ENCODE data around the gene GPATCH8.
A peak's percentile ranks its signal among the peaks of the same experiment; 100 is the strongest.

GPATCH8 gene

DNA sequence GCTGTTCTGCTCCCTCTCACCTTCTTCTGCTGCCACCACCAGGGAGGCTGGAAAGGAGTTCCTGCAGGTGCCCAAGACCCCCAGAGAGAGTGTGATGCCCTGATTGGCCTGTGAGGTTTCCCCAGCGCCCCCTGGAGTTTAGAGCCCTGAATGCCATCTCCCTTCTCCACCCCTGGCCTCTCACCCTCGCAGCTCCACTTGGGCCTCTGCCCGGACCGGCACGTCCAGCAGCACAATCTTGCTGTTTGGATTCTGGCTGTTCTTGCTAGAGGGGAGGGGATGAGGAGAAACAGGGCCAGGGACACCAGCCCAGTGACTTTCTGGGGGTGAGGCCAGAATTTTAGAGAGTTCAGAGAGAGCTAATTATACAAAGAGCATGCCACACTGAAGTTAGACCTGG, 127.1 kb downstream of the GPATCH8 start:
- peak; percentile 74 for ATAC-seq

DNA sequence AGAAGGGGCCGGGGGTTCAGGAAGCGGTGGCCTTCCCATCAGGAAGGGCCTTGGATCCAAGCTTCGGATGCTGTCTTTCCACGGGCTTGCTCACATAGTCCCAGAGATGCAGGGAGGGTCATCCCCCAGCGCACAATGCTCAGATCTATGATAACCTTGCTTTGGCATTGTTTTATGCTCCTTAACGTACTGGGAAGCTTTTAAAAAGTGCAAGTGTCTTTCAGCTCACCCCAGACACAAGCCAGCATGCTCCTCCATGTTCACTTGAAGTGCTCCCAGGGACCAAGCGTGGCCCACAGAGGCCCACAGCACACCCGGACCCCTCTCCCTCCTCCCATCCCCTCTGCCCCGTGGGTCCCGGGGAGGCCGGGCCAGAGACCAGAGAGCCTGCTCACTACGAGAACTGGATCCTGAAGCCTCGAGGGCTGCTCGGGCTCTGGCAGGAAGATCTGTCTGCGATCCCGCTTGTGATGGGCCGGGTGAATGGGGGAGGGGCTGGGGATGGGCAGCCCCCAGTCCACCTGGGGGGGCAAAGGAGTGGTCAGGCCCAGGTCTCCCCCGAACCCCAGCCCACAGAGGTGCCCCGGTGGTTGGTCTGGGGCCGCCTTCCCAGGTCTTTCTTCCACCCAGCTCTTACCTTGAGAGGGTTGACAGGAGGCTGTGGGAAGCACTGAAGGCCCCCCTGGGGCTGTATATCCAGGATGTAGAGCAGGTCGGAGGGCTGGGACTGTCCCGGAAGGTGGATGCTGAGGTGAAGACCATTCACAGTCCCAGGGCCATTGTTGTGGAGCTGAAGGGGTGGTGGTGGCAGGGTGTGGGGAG, 127.8 kb downstream of the GPATCH8 start:
- peak; percentile 15; the same call in 2 of the 3 replicates for ATAC-seq
- TF ChIP-seq ZNF565 (CRISPR knock-in tag; conservative IDR thresholded peaks at IDR 0.05; ENCODE audit: low read depth) = no peak
- no peak for TF ChIP-seq ARNTL (CRISPR knock-in tag; IDR thresholded peaks at IDR 0.05; ENCODE audit: borderline replicate concordance, low read depth)
- TF ChIP-seq, protein P1, sequence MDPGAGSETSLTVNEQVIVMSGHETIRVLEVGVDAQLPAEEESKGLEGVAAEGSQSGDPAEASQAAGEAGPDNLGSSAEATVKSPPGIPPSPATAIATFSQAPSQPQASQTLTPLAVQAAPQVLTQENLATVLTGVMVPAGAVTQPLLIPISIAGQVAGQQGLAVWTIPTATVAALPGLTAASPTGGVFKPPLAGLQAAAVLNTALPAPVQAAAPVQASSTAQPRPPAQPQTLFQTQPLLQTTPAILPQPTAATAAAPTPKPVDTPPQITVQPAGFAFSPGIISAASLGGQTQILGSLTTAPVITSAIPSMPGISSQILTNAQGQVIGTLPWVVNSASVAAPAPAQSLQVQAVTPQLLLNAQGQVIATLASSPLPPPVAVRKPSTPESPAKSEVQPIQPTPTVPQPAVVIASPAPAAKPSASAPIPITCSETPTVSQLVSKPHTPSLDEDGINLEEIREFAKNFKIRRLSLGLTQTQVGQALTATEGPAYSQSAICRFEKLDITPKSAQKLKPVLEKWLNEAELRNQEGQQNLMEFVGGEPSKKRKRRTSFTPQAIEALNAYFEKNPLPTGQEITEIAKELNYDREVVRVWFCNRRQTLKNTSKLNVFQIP (CRISPR knock-in tag; IDR thresholded peaks at IDR 0.05; ENCODE audit: borderline replicate concordance, low read depth) = no peak
- TF ChIP-seq PPARA (CRISPR knock-in tag; IDR thresholded peaks at IDR 0.05; ENCODE audit: borderline replicate concordance) = no peak
- TF ChIP-seq, protein P2, sequence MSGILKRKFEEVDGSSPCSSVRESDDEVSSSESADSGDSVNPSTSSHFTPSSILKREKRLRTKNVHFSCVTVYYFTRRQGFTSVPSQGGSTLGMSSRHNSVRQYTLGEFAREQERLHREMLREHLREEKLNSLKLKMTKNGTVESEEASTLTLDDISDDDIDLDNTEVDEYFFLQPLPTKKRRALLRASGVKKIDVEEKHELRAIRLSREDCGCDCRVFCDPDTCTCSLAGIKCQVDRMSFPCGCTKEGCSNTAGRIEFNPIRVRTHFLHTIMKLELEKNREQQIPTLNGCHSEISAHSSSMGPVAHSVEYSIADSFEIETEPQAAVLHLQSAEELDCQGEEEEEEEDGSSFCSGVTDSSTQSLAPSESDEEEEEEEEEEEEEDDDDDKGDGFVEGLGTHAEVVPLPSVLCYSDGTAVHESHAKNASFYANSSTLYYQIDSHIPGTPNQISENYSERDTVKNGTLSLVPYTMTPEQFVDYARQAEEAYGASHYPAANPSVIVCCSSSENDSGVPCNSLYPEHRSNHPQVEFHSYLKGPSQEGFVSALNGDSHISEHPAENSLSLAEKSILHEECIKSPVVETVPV (CRISPR knock-in tag; IDR thresholded peaks at IDR 0.05) = no peak
- no peak for TF ChIP-seq OSR1 (CRISPR knock-in tag; IDR thresholded peaks at IDR 0.05)
- no peak for TF ChIP-seq ZNF70 (CRISPR knock-in tag; IDR thresholded peaks at IDR 0.05)

More for the DNA sequence above, 127.1 kb downstream of the GPATCH8 start:
- no peak for TF ChIP-seq OSR1 (CRISPR knock-in tag; IDR thresholded peaks at IDR 0.05)
- TF ChIP-seq, protein P3, sequence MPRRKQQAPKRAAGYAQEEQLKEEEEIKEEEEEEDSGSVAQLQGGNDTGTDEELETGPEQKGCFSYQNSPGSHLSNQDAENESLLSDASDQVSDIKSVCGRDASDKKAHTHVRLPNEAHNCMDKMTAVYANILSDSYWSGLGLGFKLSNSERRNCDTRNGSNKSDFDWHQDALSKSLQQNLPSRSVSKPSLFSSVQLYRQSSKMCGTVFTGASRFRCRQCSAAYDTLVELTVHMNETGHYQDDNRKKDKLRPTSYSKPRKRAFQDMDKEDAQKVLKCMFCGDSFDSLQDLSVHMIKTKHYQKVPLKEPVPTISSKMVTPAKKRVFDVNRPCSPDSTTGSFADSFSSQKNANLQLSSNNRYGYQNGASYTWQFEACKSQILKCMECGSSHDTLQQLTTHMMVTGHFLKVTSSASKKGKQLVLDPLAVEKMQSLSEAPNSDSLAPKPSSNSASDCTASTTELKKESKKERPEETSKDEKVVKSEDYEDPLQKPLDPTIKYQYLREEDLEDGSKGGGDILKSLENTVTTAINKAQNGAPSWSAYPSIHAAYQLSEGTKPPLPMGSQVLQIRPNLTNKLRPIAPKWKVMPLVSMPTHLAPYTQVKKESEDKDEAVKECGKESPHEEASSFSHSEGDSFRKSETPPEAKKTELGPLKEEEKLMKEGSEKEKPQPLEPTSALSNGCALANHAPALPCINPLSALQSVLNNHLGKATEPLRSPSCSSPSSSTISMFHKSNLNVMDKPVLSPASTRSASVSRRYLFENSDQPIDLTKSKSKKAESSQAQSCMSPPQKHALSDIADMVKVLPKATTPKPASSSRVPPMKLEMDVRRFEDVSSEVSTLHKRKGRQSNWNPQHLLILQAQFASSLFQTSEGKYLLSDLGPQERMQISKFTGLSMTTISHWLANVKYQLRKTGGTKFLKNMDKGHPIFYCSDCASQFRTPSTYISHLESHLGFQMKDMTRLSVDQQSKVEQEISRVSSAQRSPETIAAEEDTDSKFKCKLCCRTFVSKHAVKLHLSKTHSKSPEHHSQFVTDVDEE (CRISPR knock-in tag; IDR thresholded peaks at IDR 0.05) = no peak
- TF ChIP-seq, protein P4, sequence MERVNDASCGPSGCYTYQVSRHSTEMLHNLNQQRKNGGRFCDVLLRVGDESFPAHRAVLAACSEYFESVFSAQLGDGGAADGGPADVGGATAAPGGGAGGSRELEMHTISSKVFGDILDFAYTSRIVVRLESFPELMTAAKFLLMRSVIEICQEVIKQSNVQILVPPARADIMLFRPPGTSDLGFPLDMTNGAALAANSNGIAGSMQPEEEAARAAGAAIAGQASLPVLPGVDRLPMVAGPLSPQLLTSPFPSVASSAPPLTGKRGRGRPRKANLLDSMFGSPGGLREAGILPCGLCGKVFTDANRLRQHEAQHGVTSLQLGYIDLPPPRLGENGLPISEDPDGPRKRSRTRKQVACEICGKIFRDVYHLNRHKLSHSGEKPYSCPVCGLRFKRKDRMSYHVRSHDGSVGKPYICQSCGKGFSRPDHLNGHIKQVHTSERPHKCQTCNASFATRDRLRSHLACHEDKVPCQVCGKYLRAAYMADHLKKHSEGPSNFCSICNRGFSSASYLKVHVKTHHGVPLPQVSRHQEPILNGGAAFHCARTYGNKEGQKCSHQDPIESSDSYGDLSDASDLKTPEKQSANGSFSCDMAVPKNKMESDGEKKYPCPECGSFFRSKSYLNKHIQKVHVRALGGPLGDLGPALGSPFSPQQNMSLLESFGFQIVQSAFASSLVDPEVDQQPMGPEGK (CRISPR knock-in tag; IDR thresholded peaks at IDR 0.05; ENCODE audit: borderline replicate concordance) = no peak
- no peak for TF ChIP-seq GLIS3 (CRISPR knock-in tag; IDR thresholded peaks at IDR 0.05)
- no peak for TF ChIP-seq SNAI2 (CRISPR knock-in tag; IDR thresholded peaks at IDR 0.05)
- no peak for TF ChIP-seq ZNF70 (CRISPR knock-in tag; IDR thresholded peaks at IDR 0.05)
- no peak for TF ChIP-seq CSDC2 (CRISPR knock-in tag; IDR thresholded peaks at IDR 0.05)
- no peak for TF ChIP-seq PPARA (CRISPR knock-in tag; IDR thresholded peaks at IDR 0.05; ENCODE audit: borderline replicate concordance)
- no peak for TF ChIP-seq ZNF565 (CRISPR knock-in tag; conservative IDR thresholded peaks at IDR 0.05; ENCODE audit: low read depth)
- TF ChIP-seq ZFP3 (CRISPR knock-in tag; IDR thresholded peaks at IDR 0.05) = no peak
- TF ChIP-seq, protein P2 (CRISPR knock-in tag; IDR thresholded peaks at IDR 0.05) = no peak
- TF ChIP-seq ZFP30 (CRISPR knock-in tag; IDR thresholded peaks at IDR 0.05) = no peak

DNA sequence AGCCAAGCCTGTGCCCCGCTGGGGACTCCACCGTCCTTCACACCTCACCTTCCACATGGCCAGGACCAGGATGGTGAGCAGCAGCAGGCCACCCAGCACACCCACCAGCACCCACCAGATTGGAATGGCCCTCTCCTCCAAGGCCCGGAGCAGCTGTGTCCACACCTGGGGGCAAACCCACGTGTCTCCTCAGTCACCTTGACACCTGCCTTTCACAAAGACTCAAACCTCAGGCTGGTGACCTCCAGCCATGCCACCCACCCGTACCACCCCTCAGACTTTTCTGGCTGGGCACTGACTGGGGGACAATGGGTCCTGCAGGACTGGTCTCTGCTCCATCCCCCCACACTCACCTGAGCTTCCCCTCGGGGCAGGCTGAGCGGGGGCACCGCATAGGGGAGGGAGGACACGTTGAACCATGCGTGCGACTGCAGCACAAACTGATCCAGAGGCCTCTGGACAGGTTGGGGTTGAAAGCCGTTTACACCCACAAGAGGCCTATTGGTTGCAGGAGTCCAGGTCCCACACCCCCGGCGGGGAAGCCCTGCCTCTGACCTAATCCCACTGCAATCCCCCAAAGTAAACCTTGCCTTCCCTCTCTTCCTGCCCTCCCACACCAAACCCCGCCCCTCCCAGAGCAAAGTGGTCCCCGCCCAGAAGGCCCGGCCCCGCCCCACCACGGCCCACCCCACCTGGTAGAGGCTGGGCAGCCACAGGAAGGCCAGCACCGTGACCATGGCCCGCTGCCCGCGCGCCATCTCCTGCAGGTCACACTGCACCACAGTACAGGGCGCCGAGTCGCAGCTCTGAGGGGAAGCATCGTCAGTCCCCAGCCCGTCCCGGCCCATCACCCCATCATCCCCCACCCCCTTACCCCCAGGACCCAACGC, 128.7 kb downstream of the GPATCH8 start:
- ATAC-seq = no peak
- no peak for TF ChIP-seq SNAI2 (CRISPR knock-in tag; IDR thresholded peaks at IDR 0.05)
- TF ChIP-seq, protein P3 (CRISPR knock-in tag; IDR thresholded peaks at IDR 0.05) = no peak
- TF ChIP-seq ZNF70 (CRISPR knock-in tag; IDR thresholded peaks at IDR 0.05) = no peak
- TF ChIP-seq ZFP3 (CRISPR knock-in tag; IDR thresholded peaks at IDR 0.05) = no peak
- TF ChIP-seq CSDC2 (CRISPR knock-in tag; IDR thresholded peaks at IDR 0.05) = no peak
- no peak for TF ChIP-seq BACH2 (CRISPR knock-in tag; IDR thresholded peaks at IDR 0.05; ENCODE audit: borderline replicate concordance)
- TF ChIP-seq, protein P5, sequence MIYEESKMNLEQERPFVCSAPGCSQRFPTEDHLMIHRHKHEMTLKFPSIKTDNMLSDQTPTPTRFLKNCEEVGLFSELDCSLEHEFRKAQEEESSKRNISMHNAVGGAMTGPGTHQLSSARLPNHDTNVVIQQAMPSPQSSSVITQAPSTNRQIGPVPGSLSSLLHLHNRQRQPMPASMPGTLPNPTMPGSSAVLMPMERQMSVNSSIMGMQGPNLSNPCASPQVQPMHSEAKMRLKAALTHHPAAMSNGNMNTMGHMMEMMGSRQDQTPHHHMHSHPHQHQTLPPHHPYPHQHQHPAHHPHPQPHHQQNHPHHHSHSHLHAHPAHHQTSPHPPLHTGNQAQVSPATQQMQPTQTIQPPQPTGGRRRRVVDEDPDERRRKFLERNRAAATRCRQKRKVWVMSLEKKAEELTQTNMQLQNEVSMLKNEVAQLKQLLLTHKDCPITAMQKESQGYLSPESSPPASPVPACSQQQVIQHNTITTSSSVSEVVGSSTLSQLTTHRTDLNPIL (CRISPR knock-in tag; IDR thresholded peaks at IDR 0.05; ENCODE audit: low read depth) = no peak
- TF ChIP-seq, protein P2 (CRISPR knock-in tag; IDR thresholded peaks at IDR 0.05) = no peak
- no peak for TF ChIP-seq ZNF8 (CRISPR knock-in tag; IDR thresholded peaks at IDR 0.05)
- TF ChIP-seq PPARA (CRISPR knock-in tag; IDR thresholded peaks at IDR 0.05; ENCODE audit: borderline replicate concordance) = no peak

All from SK-N-SH treated with all-trans-retinoic acid at 6 μM for 48 hours (cell line).